PFSK-1 (cell line): ENCODE results near the gene NOLC1.

ENCODE experiments used
- FOXP2 ChIP-seq: optimal IDR thresholded peaks from 2 replicates; pipeline ENCODE3; 2011; ENCODE audit warnings: borderline replicate concordance, control low read depth, inconsistent platforms; ENCODE audit not compliant: insufficient read depth; ENCODE audit errors: extremely low read length, extremely low read depth
- POLR2AphosphoS5 ChIP-seq: IDR thresholded peaks from 2 replicates; pipeline ENCODE4 v1.6.1; 2012; ENCODE audit warnings: low read depth, mild to moderate bottlenecking, control low read depth, low read length, moderate library complexity
- SIN3A ChIP-seq: IDR thresholded peaks from 2 replicates; pipeline ENCODE4 v1.6.1; 2012; ENCODE audit warnings: mild to moderate bottlenecking, low read length, moderate library complexity, borderline replicate concordance; ENCODE audit not compliant: insufficient read depth
- TAF1 ChIP-seq: IDR thresholded peaks from 2 replicates; pipeline ENCODE4 v1.6.1; 2012; ENCODE audit warnings: low read length, control low read depth, borderline replicate concordance; ENCODE audit not compliant: insufficient read depth
- TF ChIP-seq, protein P1 (sequence below), 2 experiments: IDR thresholded peaks; 2 replicates each; pipeline versions ENCODE4 v1.6.1 to v1.8.0; 2011 to 2012; ENCODE audit warnings: low read depth in 2 of 2, low read length in 2 of 2, control low read depth in 1 of 2, inconsistent platforms in 1 of 2, mild to moderate bottlenecking in 1 of 2, moderate library complexity in 1 of 2; ENCODE audit not compliant: insufficient read depth in 1 of 2

NOLC1 gene

DNA sequence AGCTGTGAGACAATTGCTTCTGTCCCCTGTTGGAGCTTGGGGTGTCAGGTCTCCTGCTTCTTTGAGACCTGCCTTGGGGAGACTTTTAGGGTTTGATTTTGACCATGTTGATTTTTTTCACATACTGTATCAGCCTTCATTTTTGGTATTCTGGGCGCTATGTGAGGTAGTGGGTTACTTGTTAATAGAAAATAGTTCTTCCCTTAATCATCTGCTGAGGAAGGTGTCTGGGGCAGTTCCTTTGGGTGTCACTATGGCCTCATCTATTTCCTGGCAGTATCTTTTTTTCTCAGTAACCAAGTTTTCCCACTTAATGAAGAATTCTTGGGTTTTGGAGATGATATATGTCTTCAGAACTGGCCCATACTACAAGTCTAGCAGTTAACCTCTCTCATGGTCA, 4.6 kb upstream of the NOLC1 start:
- TF ChIP-seq, protein P1, sequence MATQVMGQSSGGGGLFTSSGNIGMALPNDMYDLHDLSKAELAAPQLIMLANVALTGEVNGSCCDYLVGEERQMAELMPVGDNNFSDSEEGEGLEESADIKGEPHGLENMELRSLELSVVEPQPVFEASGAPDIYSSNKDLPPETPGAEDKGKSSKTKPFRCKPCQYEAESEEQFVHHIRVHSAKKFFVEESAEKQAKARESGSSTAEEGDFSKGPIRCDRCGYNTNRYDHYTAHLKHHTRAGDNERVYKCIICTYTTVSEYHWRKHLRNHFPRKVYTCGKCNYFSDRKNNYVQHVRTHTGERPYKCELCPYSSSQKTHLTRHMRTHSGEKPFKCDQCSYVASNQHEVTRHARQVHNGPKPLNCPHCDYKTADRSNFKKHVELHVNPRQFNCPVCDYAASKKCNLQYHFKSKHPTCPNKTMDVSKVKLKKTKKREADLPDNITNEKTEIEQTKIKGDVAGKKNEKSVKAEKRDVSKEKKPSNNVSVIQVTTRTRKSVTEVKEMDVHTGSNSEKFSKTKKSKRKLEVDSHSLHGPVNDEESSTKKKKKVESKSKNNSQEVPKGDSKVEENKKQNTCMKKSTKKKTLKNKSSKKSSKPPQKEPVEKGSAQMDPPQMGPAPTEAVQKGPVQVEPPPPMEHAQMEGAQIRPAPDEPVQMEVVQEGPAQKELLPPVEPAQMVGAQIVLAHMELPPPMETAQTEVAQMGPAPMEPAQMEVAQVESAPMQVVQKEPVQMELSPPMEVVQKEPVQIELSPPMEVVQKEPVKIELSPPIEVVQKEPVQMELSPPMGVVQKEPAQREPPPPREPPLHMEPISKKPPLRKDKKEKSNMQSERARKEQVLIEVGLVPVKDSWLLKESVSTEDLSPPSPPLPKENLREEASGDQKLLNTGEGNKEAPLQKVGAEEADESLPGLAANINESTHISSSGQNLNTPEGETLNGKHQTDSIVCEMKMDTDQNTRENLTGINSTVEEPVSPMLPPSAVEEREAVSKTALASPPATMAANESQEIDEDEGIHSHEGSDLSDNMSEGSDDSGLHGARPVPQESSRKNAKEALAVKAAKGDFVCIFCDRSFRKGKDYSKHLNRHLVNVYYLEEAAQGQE (IDR thresholded peaks at IDR 0.05; ENCODE audit: insufficient read depth in 1 of 2, low read depth in 2 of 2, low read length in 2 of 2): no peak
- TF ChIP-seq TAF1: no peak
- TF ChIP-seq FOXP2: no peak
- TF ChIP-seq SIN3A: no peak
- TF ChIP-seq POLR2AphosphoS5: no peak; the same call in 1 of the 2 replicates

DNA sequence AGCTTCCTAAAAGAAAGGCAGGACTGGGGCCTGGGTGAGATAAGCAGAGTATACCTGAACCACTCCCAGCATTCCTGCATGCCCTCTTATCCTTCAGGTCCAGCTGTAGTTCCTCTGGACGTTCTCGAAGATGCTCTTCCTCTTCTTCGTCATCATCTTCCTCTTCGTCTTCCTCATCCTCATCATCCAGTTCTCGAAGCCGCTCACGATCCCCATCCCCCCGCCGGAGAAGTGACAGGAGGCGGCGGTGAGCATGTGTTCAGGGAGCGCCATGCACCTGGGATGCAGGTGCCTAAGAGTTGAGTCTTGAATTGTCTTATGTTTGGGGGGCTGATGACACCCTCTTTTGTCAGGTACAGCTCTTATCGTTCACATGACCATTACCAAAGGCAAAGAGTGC, 3.9 kb upstream of the NOLC1 start:
- TF ChIP-seq, protein P1 (IDR thresholded peaks at IDR 0.05; ENCODE audit: insufficient read depth in 1 of 2, low read depth in 2 of 2, low read length in 2 of 2): no peak
- TF ChIP-seq FOXP2: no peak
- no peak for TF ChIP-seq POLR2AphosphoS5
- no peak for TF ChIP-seq SIN3A
- TF ChIP-seq TAF1: no peak

DNA sequence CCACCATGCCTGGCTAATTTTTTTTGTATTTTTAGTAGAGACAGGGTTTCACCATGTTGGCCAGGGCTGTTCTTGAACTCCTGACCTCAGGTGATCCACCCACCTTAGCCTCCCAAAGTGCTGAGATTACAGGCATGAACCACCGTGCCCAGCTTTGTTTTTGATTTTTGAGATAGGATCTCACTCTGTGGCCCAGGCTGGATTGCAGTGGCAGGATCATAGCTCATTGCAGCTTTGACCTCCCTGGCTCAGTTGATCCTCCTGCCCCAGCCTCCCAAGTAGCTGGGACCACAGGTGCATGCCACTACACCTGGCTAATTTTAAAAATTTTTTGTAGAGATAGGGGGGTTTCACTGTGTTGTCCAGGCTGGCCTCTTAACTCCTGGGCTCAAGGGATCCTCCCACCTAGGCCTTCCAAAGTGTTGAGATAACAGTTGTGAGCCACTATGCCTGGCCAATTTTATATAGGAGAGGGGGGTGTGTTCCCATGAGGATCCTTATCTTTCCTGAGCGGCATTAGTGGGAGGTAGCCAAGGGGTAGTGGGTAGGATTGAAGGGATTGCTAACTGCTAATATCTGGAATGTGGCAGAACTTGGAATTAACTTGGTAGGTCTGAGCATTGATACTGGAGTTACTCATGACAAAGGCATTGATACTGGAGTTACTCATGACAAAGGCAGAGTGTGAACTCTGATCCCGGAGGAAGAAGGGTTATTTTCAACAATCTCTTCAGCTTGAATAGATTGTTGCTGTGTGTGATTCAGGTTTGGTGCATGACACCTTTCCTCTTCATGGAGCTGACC, 1.0 kb upstream of the NOLC1 start:
- TF ChIP-seq POLR2AphosphoS5: no peak
- no peak for TF ChIP-seq FOXP2
- TF ChIP-seq SIN3A: no peak

DNA sequence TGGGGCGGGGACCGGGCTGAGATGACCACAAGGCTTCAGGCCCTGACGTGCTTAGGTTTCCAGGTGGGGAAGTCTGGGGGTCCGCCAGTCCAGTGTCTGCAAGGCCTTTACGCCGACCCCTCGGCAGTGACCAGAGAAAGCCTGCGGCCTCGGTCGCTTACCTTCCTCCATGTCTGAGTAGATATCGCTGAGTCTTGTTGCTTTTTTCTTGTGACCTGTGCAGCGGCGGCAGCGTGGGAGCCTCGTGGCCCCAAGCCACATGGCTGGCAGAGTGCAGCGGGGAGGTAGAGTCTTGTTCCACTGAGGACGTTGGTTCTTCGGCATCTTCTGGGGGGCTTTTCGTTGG, 329 bp downstream of the NOLC1 start:
- TF ChIP-seq POLR2AphosphoS5 (no peak), SIN3A (no peak), TAF1 (no peak), FOXP2 (no peak)
- TF ChIP-seq, protein P1 (IDR thresholded peaks at IDR 0.05; ENCODE audit: insufficient read depth in 1 of 2, low read depth in 2 of 2, low read length in 2 of 2): no peak

DNA sequence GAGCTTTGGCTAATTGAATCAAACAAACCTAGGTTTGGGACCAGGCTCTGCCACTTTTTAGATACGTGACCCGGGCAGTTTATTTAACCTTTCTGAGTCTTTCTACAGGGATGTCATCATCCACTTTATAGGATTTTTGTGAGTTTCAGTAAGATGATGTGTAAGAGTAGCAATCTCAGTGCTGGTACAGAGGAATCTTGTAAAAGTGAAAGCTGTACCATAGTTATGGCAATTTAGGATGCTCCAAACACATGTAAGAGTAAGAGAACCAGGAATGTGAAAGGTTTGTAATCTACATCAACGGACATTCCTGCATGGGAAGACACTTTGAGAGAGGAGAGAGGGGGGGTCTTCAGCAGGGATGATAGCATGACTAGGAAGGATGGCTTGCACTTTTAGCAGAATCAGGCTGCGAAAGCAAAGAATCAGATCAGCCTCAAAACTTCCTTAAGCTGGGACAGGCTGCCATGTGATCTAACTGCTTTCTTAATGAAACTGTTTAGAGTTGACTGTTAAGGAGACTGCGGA, 968 bp downstream of the NOLC1 start:
- TF ChIP-seq POLR2AphosphoS5 (no peak), TAF1 (no peak), FOXP2 (no peak), SIN3A (no peak)
- TF ChIP-seq, protein P1 (IDR thresholded peaks at IDR 0.05; ENCODE audit: insufficient read depth in 1 of 2, low read depth in 2 of 2, low read length in 2 of 2): no peak
